ENCODE measurements around the gene CLIC3. TPM values are rescaled to one million over a fixed set of nuclear protein-coding genes. Genes with fewer than 3 reads are reported as not detected.

CLIC3 gene
- total RNA-seq, 1 donor from 2014 or later = not detected

GRCh38 chr9:136947955-136948510 lies 48.3 kb downstream of the CLIC3 start:
- peak overlapping the region; percentile 69 for H3K27ac Mint-ChIP-seq
- H3K36me3 Mint-ChIP-seq (ENCODE audit: insufficient read depth) = no peaks in the 10 kb centered on the region
- TF ChIP-seq, protein P1, sequence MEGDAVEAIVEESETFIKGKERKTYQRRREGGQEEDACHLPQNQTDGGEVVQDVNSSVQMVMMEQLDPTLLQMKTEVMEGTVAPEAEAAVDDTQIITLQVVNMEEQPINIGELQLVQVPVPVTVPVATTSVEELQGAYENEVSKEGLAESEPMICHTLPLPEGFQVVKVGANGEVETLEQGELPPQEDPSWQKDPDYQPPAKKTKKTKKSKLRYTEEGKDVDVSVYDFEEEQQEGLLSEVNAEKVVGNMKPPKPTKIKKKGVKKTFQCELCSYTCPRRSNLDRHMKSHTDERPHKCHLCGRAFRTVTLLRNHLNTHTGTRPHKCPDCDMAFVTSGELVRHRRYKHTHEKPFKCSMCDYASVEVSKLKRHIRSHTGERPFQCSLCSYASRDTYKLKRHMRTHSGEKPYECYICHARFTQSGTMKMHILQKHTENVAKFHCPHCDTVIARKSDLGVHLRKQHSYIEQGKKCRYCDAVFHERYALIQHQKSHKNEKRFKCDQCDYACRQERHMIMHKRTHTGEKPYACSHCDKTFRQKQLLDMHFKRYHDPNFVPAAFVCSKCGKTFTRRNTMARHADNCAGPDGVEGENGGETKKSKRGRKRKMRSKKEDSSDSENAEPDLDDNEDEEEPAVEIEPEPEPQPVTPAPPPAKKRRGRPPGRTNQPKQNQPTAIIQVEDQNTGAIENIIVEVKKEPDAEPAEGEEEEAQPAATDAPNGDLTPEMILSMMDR (IDR thresholded peaks at IDR 0.05; ENCODE audit: unreplicated experiment) = peak; percentile 53
- peak overlapping the region; percentile 59 for H3K4me3 Mint-ChIP-seq (ENCODE audit: low read depth)
- DNase-seq (ENCODE audit: low spot score, unreplicated experiment) = no peak
- peaks cover 2% of the 10 kb centered on the region for H3K4me1 Mint-ChIP-seq (ENCODE audit: low read depth)
- no peaks in the 10 kb centered on the region for H3K9me3 Mint-ChIP-seq (ENCODE audit: low read depth)
- no peaks in the 10 kb centered on the region for H3K27me3 Mint-ChIP-seq

GRCh38 chr9:136947028-136947891 lies 49.1 kb downstream of the CLIC3 start:
- Mint-ChIP-seq H3K27ac (no peak overlapping the region), H3K4me3 (ENCODE audit: low read depth) (no peak overlapping the region), H3K9me3 (ENCODE audit: low read depth) (no peaks in the 10 kb centered on the region), H3K36me3 (ENCODE audit: insufficient read depth) (no peaks in the 10 kb centered on the region), H3K4me1 (ENCODE audit: low read depth) (peaks cover 2% of the 10 kb centered on the region), H3K27me3 (no peaks in the 10 kb centered on the region)
- no peak for DNase-seq (ENCODE audit: low spot score, unreplicated experiment)
- TF ChIP-seq, protein P1 (IDR thresholded peaks at IDR 0.05; ENCODE audit: unreplicated experiment) = no peak

GRCh38 chr9:136946228-136947027 lies 49.9 kb downstream of the CLIC3 start:
- Mint-ChIP-seq H3K27me3 (no peaks in the 10 kb centered on the region), H3K4me1 (ENCODE audit: low read depth) (peaks cover 2% of the 10 kb centered on the region), H3K9me3 (ENCODE audit: low read depth) (no peaks in the 10 kb centered on the region), H3K27ac (no peak overlapping the region), H3K36me3 (ENCODE audit: insufficient read depth) (no peaks in the 10 kb centered on the region), H3K4me3 (ENCODE audit: low read depth) (no peak overlapping the region)
- no peak for DNase-seq (ENCODE audit: low spot score, unreplicated experiment)
- TF ChIP-seq, protein P1 (IDR thresholded peaks at IDR 0.05; ENCODE audit: unreplicated experiment) = no peak

DNA sequence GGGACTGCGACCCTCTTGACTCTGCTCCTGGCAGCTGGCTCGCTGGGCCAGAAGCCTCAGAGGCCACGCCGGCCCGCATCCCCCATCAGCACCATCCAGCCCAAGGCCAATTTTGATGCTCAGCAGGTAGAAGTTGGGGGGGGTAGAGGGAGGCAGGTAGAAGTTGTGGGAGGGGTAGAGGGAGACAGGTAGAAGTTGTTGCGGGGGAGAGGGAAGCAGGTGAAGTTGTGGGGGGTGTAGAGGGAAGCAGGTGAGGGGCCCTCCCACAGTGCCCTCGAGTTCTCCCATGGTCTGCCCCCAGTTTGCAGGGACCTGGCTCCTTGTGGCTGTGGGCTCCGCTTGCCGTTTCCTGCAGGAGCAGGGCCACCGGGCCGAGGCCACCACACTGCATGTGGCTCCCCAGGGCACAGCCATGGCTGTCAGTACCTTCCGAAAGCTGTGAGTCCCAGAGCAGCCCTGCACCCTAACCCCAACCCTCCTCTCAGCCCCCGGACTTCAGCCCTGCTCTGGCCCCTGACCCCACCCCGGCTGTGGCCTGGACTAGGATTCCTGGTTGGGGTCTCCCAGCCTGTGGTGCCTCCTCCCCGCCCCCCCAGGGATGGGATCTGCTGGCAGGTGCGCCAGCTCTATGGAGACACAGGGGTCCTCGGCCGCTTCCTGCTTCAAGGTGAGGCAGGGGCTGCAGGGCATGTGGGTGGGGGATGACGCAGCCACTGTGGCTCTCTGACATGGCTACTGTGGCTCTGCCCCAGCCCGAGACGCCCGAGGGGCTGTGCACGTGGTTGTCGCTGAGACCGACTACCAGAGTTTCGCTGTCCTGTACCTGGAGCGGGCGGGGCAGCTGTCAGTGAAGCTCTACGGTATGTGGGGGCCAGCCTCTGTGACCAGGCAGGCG lies 50.8 kb downstream of the CLIC3 start:
- Mint-ChIP-seq H3K4me3 (ENCODE audit: low read depth) (no peak overlapping the region), H3K4me1 (ENCODE audit: low read depth) (peaks cover 2% of the 10 kb centered on the region), H3K27me3 (no peaks in the 10 kb centered on the region), H3K36me3 (ENCODE audit: insufficient read depth) (no peaks in the 10 kb centered on the region), H3K27ac (no peak overlapping the region), H3K9me3 (ENCODE audit: low read depth) (no peaks in the 10 kb centered on the region)
- no peak for DNase-seq (ENCODE audit: low spot score, unreplicated experiment)
- TF ChIP-seq, protein P1 (IDR thresholded peaks at IDR 0.05; ENCODE audit: unreplicated experiment) = no peak

Other genes starting within 250 kb of the CLIC3 start
- gene LCN6, start 248.0 kb downstream of the CLIC3 start, total RNA-seq = not detected in 2 replicates
- not detected in 2 replicates for gene LCN8, start 238.3 kb downstream of the CLIC3 start, total RNA-seq
- gene LCN15, start 232.1 kb downstream of the CLIC3 start, total RNA-seq = not detected in 2 replicates
- 57.8 and 62.2 TPM in 2 replicates for gene TMEM141, start 205.2 kb downstream of the CLIC3 start, total RNA-seq
- gene CCDC183, start 200.2 kb downstream of the CLIC3 start, total RNA-seq = 9.0 and 9.5 TPM in 2 replicates
- gene RABL6, start 188.6 kb downstream of the CLIC3 start, total RNA-seq = 129 and 130 TPM in 2 replicates
- 5.1 and 5.8 TPM in 2 replicates for gene AJM1, start 154.1 kb downstream of the CLIC3 start, total RNA-seq
- 168 and 169 TPM in 2 replicates for gene PHPT1, start 147.2 kb downstream of the CLIC3 start, total RNA-seq
- 36.7 and 40.0 TPM in 2 replicates for gene MAMDC4, start 144.2 kb downstream of the CLIC3 start, total RNA-seq
- gene EDF1, start 130.3 kb downstream of the CLIC3 start, total RNA-seq = 297 and 310 TPM in 2 replicates
- 23.4 and 23.8 TPM in 2 replicates for gene TRAF2, start 110.1 kb downstream of the CLIC3 start, total RNA-seq
- gene FBXW5, start 51.8 kb downstream of the CLIC3 start, total RNA-seq = 77.3 and 77.7 TPM in 2 replicates
- 1.1 and 2.8 TPM in 2 replicates for gene C8G, start 51.3 kb downstream of the CLIC3 start, total RNA-seq
- gene LCN12, start 44.3 kb downstream of the CLIC3 start, total RNA-seq = 14.7 and 16.2 TPM in 2 replicates
- not detected in 2 replicates for gene PTGDS, start 19.1 kb downstream of the CLIC3 start, total RNA-seq
- gene LCNL1, start 13.6 kb downstream of the CLIC3 start, total RNA-seq = not detected in 2 replicates
- 54.9 and 57.1 TPM in 2 replicates for gene PAXX, start 4.1 kb downstream of the CLIC3 start, total RNA-seq
- gene ABCA2, start 31.7 kb upstream of the CLIC3 start, total RNA-seq = 26.4 and 30.1 TPM in 2 replicates
- gene FUT7, start 35.5 kb upstream of the CLIC3 start, total RNA-seq = not detected in 2 replicates
- 62.0 and 73.2 TPM in 2 replicates for gene NPDC1, start 49.6 kb upstream of the CLIC3 start, total RNA-seq
- gene ENTPD2, start 57.5 kb upstream of the CLIC3 start, total RNA-seq = 0.19 and 0.51 TPM in 2 replicates
- 15.1 and 15.3 TPM in 2 replicates for gene SAPCD2, start 74.0 kb upstream of the CLIC3 start, total RNA-seq
- 0.57 and 1.5 TPM in 2 replicates for gene UAP1L1, start 80.9 kb upstream of the CLIC3 start, total RNA-seq
- 56.1 and 57.7 TPM in 2 replicates for gene MAN1B1, start 90.4 kb upstream of the CLIC3 start, total RNA-seq
- 39.2 and 48.5 TPM in 2 replicates for gene DPP7, start 118.2 kb upstream of the CLIC3 start, total RNA-seq
- 0.07 and 0.77 TPM in 2 replicates for gene GRIN1, start 142.6 kb upstream of the CLIC3 start, total RNA-seq
- gene LRRC26, start 173.5 kb upstream of the CLIC3 start, total RNA-seq = 0.89 and 1.00 TPM in 2 replicates
- not detected in 2 replicates for gene TMEM210, start 175.5 kb upstream of the CLIC3 start, total RNA-seq
- 73.2 and 74.3 TPM in 2 replicates for gene ANAPC2, start 192.0 kb upstream of the CLIC3 start, total RNA-seq
- 52.5 and 59.1 TPM in 2 replicates for gene SSNA1, start 192.1 kb upstream of the CLIC3 start, total RNA-seq
- gene TPRN, start 204.2 kb upstream of the CLIC3 start, total RNA-seq = 18.8 and 20.7 TPM in 2 replicates
- gene TMEM203, start 209.1 kb upstream of the CLIC3 start, total RNA-seq = 35.2 and 36.2 TPM in 2 replicates
- 35.1 and 37.4 TPM in 2 replicates for gene NDOR1, start 209.1 kb upstream of the CLIC3 start, total RNA-seq
- gene RNF208, start 225.7 kb upstream of the CLIC3 start, total RNA-seq = 24.0 and 25.7 TPM in 2 replicates
- 1.2 and 2.7 TPM in 2 replicates for gene CYSRT1, start 228.6 kb upstream of the CLIC3 start, total RNA-seq
- gene RNF224, start 230.9 kb upstream of the CLIC3 start, total RNA-seq = 0.27 and 0.53 TPM in 2 replicates
- 0.26 and 0.27 TPM in 2 replicates for gene SLC34A3, start 234.3 kb upstream of the CLIC3 start, total RNA-seq
- gene TUBB4B, start 244.7 kb upstream of the CLIC3 start, total RNA-seq = 233 and 245 TPM in 2 replicates